GM12864 (cell line): ENCODE results near the gene CDCP1.

Experiments
- DNase-seq: peaks from one replicate; pipeline ENCODE4 v3.0.0-alpha.2; 2011; ENCODE audit warnings: low read depth
- H3K4me3 ChIP-seq: 2 replicates; pipeline ENCODE4 v1.5.1; 2011; ENCODE audit warnings: mild to moderate bottlenecking, low read depth, low read length, control low read depth
- TF ChIP-seq, protein P1 (sequence below): IDR thresholded peaks from 2 replicates; pipeline ENCODE4 v1.5.1; 2011; ENCODE audit warnings: low read depth, mild to moderate bottlenecking, moderate library complexity, low read length, control low read depth, inconsistent platforms; ENCODE audit errors: missing control alignments

Gene CDCP1

DNA sequence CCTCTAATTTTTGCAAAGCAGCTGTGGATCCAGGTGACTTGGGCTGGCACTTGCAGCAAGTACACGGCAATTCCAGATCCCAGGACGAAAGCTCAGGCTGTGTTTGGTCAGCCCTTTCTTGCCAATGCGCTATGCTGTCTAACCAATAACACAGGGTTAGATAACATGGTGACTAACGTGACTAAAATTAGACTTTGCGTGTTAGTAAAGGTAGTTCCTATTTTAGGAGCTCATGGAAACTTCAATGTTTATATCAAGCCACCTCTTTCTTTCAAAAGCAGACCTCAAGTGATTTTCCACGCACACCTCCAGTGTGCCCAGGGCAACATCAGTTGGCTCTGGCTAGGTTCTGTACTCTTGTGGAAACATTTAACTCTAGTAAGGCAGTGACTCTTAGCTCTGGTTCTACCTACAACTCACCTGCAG, 32.5 kb downstream of the CDCP1 start:
- DNase-seq, result no peak
- H3K4me3 ChIP-seq, result no peak overlapping the region
- TF ChIP-seq, protein P1, sequence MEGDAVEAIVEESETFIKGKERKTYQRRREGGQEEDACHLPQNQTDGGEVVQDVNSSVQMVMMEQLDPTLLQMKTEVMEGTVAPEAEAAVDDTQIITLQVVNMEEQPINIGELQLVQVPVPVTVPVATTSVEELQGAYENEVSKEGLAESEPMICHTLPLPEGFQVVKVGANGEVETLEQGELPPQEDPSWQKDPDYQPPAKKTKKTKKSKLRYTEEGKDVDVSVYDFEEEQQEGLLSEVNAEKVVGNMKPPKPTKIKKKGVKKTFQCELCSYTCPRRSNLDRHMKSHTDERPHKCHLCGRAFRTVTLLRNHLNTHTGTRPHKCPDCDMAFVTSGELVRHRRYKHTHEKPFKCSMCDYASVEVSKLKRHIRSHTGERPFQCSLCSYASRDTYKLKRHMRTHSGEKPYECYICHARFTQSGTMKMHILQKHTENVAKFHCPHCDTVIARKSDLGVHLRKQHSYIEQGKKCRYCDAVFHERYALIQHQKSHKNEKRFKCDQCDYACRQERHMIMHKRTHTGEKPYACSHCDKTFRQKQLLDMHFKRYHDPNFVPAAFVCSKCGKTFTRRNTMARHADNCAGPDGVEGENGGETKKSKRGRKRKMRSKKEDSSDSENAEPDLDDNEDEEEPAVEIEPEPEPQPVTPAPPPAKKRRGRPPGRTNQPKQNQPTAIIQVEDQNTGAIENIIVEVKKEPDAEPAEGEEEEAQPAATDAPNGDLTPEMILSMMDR, result no peak

DNA sequence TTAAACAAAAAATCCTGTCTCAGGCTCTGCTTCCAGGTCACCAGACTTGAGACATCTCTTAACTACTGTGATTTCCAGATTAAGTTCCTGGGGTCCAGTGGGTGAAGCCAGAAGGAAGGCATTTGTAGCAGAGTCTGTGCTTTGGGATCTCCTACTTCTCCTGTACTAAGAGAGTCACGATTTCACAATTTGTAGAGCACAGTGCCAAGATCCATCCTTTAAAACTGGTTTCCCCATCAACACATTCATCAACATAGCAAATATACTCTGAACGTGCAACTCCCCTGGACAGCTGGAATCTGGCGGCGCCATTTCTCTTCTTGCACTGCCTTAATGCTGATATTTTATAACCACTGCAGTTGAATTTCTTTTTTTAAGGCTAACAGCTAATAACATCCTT, 33.2 kb downstream of the CDCP1 start:
- no peak overlapping the region for H3K4me3 ChIP-seq
- no peak for DNase-seq
- TF ChIP-seq, protein P1, result no peak

DNA sequence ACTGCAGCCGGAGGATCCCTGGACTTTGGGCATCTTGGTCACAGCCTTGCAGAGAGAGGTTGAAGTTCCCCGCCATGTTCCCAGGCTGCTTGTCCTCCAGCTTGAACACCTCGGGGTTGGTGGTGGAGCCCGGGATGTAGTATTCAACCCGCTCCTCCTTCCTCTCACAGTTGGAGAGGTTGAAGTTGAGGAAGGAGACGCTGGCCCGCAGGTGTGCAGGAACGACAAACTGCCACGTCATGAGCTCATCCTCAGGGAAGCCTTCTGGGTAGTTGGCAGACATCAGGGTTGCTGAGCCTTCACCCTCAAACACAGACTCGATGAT, 35.7 kb downstream of the CDCP1 start:
- no peak for DNase-seq
- no peak overlapping the region for H3K4me3 ChIP-seq
- TF ChIP-seq, protein P1, result no peak

DNA sequence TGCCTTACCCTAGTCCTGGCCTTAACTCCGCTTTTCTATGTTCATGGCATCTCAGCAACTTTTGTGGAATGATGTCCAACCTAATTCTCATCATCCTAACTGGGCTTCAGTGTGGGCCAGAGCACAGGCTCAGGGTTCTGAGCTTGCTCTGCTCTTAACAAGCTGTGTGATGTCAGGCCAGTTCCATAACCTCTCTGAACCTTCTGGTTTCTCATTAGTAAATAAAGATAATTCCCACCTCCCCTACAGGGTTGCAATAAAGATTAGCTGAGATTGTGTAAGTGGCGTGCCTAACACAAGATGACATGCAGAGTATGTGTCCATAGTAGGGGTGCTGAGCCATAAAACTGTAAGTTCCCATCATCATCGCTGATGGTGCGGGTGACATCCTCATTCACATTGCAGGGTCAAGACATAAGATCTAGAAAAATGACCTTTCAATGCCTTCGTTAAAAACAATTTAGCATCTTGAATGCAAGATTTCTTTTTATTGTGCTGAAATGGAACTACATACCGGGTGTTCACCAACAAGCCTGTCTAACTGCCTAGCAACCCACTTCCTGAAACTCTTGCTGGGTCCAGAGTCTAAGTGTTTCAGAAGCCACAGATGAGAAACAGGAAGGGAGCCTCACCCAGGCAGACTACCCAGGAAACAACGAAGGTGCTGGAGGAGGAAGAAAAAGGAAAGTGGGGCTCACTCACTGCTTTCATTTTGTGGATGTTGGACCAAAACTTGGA, 36.2 kb downstream of the CDCP1 start:
- H3K4me3 ChIP-seq, result no peak overlapping the region
- TF ChIP-seq, protein P1, result no peak
- DNase-seq, result no peak

DNA sequence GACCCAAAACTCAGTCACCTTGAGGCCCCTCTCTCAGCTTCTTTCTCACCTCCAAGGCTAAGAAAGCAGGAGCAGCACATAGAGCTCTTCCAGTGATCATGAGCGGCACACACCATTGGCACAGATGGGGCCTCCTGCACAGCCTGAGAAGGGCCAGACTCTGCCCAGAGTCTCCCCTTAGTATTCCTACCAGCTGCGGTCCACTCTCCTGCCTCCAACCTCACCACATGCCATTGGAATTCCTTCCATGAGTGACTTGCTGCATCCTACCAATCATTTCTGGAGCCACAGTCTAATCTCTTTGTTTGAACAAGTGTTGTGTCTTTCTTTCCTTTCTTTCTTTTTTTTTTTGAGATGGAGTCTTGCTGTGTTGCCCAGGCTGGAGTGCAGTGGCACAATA, 39.3 kb downstream of the CDCP1 start:
- H3K4me3 ChIP-seq, result no peak overlapping the region
- TF ChIP-seq, protein P1, result no peak
- no peak for DNase-seq

DNA sequence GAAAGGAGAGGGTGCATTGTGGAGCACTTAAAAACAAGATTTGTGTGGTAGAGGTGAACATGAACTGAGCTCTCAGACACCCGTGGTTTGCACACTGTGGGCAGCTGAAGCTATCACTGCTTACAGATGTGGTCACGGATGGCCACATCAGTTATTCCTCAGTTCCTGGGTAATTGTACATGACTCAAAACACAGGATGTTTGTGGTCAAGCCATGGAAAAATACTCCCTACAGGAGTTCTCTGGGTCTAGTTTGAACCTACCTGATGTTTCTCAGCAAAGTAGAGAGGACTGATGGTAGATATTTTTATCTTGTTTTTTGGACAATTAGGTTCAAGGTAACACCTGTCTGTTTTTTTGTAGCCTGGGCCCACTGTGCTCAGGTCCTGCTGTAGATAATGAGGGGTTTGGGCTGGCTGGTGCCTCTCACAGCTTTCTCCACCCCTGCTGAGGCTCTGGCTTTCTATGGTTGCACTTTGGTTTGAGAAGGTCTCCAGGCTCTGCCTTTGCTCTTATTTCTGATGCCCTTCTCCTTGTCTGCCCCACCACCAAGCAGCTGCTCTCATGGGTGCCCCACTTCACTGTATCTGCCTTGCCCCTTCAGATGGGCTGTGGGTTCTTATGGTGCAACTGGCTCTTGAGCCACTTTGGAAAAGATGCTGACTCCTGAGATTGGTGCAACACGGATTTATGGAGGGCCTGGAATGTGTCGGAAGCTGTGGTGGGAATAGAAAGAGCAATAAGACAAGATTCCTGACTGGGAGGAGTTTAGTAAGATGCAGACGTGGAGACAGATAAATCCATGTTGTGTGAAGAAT, 40.1 kb downstream of the CDCP1 start:
- DNase-seq, result no peak
- TF ChIP-seq, protein P1, result no peak
- no peak overlapping the region for H3K4me3 ChIP-seq
